Right ventricle myocardium superior (tissue), 1 donor: ENCODE data around the gene USP38. TPM values are rescaled to one million over a fixed set of nuclear protein-coding genes. Genes with fewer than 3 reads are reported as not detected.
A peak's percentile ranks its signal among the peaks of the same experiment; 100 is the strongest.
"Not testable (repeated sequence)": the region's sequence is repeated elsewhere in the genome, so short reads cannot be mapped to it uniquely, and the experiment has no call there.

Experiments
- ATAC-seq: fragments of 200-7000 bp; cut with Tn5 transposase; one replicate; pipeline ENCODE4 v1.9.1; 2020; ENCODE audit warnings: mild to moderate bottlenecking; ENCODE audit not compliant: poor library complexity
- DNase-seq: peaks from one replicate; pipeline ENCODE4 v3.0.0-alpha.2; 2020
- intact Hi-C: fragments of 100-400 bp; cut with DNase I; formaldehyde crosslinking; loops from one replicate; pipeline ENCODE4 v1.11.2; 2022
- total RNA-seq: library from RNA; stranded (reverse); fragmentation: NEBNext Ultra II Directional; extraction: Animal tissue kit (Norgen Biotek cat#: 25700); gene quantifications from one replicate; pipeline ENCODE4 v1.2.1, GENCODE V29; 2021
- donor health status: DM: no; HTN: yes; CAD: no; lungs with severe emphysema.

Gene USP38
- total RNA-seq, 1 donor from 2014 or later: 18.6 TPM

DNA sequence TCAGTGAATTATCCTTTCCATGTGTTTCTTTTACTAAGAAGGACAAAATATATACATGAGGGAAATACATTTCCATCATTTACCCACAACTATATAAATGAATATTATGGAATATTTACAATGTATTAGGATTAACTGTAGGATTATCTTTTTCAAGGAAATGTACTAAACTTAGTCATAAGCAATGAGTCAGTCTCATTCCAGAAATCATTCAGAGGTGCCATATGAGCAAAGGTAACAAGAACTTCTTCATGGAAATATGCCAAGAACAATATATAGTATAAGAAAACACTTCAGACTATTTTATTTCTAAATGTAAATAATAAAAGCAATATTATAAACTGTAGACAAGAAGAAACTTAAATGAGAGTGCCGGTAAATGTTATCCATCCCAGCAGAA, 67.1 kb downstream of the USP38 start:
- DNase-seq (no peak), ATAC-seq (no peak)
- intact Hi-C loops: no loop called here

DNA sequence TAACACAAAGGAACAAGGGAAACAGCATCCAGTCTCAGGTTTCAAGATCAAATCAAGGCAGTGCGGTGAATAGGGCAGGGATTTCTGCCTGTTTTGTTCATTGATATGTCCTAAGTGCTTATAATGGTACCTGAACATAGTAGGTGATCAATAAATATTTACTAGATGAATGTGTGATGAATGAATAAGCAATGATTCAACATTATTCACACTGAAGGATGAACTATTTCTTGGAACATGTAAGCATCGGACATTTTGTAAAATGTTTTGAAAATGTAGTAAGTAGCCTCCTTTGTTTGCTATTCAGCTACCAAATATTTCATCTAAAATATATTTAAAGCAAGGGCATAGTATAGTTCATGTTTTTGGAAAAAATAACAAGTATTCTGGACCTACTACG, 67.8 kb downstream of the USP38 start:
- ATAC-seq (no peak), DNase-seq (no peak)
- intact Hi-C loops: no loop called here

DNA sequence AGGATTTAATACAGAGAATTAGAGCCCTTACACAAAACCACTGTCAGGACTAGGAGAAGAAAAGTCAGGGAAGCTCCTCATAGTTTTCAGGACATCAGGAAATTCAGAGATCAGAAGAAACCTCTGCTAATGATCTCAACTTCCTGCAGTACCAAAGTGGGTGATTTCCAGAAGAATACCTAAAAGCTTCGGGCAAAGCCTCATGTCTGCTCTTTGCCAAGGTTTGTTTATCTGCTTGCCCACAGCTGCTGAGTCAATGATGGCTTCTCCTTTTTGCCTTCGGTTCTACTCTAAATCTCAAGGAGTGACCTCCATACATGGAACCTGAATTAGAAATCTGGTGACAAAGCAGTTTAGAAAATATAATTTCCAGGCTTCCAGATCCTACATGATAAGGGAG, 68.4 kb downstream of the USP38 start:
- no peak for DNase-seq
- intact Hi-C loops: no loop called here
- no peak for ATAC-seq

DNA sequence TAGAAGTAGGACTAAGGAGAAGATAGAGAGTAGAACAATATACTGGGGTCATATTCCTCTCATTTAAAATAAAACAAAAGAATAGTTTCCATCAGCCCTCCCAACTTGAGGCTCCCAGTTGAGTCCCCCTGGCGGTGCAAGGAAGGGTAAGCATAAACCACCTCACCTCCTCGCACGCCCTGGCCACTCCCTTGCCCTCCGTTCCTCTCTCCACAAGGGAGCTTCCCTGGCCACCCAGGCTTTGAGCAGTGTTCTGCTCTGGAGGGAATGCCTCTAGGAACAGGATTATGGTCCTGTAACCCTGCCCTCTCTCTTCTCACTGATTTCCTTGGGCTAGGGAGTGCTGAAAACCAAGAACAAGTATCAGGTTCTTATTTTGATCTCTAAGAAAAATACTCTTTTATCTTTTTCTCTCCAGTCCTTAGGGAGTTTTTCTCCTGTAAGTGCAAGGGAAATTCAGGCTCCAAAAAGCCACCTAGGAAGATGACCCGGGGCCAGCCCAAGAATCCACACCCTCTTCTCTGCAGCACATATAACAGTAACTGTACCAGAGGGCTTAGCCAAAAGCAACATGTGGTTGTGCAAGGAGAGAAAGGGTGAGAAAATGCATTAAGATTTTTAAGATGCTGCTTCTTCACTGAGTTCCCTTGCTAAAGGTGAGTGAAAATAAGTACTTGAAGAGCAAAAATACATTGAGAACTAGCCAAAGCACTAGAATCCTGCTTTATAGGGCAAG, 69.9 kb downstream of the USP38 start:
- no peak for ATAC-seq
- intact Hi-C loops: no loop called here

DNA sequence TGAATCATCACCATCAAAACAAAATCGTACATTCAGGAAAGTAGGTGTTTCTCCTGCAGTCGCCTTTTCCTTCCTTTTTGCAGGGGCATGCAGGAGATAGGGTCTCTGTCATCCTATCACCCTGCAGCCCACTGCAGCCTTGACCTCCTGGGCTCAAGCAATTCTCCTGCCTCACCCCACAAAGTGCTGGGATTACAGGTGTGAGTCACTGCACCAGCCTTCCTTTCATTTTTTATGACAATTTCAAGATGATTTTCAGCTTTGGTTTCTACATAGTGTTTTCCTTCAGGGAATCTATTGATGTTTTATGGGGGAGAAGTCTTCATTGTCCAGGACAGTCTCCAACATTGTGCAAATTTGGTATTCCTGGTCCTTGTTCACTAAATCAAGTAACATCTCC, 71.7 kb downstream of the USP38 start:
- intact Hi-C loops: no loop called here
- ATAC-seq (no peak), DNase-seq (no peak)

More for the DNA sequence above, 69.9 kb downstream of the USP38 start:
- no peak for DNase-seq

DNA sequence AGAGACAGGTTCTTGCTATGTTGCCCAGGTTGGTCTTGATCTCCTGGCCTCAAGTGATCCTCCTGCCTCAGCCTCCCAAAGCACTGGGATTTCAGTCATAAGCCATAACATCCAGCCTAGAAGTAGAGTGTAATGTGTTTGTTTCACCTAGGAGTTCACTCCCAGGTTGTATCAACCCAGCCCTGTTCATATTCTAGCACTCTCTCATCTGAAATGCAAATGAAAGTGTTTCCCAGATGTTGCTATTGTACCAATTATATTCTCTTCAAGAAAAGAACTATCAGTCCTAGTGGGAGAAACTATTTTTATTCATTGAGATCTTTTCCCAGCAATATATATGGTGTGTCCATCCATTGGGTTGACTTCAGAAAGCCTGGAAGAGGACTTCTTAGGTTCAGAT, 72.6 kb downstream of the USP38 start:
- DNase-seq: no peak
- intact Hi-C loops: no loop called here
- no peak for ATAC-seq

DNA sequence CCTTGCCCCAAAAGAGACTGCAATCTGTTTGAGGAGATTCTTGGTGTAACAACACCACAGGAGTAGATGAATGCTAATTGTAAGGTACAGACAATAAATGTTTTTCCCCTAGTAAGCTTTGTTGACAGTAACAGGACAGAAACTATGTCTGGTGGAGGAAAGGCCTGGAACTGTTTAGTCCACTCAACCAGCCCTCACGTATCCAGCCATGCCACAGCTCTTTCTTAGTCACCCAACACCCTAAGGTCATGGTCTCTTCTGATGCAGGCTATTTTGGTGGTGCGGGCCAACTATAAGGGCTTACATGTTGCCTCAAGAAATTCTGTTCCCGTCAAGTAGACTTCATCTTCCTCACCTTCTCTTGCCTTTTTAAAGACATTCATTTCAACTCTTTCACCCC, 76.0 kb downstream of the USP38 start:
- ATAC-seq (no peak), DNase-seq (no peak)
- intact Hi-C loops: no loop called here

DNA sequence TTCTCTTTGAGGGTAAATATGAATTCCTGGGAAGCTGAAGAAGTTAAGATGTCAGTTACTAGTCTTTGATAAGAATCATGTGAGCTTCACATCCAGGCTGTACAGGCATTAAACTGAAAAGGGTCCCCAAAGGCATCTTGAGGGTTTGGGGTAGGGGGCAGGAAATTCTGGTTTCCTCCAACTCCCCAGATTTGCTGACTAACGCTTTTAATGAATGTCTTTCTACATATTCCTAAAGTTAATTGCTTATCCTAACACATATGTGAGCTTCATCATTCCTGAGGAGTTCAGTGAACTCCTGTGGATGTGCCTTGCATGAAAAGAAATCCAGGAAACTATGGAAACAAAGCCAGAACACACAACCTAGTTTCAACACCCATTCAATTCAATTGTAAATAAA, 78.1 kb downstream of the USP38 start:
- ATAC-seq (no peak), DNase-seq (no peak)
- intact Hi-C loops: no loop called here

DNA sequence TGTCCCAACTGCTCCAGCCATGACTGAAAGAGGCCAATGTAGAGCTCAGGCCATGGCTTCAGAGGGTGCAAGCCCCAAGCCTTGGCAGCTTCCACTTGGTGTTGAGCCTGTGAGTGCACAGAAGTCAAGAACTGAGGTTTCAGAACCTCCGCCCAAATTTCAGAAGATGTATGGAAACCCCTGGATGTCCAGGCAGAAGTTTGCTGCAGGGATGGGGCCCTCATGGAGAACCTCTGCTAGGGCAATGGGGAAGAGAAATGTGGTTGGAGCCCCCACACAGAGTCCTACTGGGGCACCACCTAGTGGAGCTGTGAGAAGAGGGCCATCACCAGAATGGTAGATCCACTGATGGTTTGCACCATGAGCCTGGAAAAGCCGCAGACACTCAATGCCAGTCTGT, 83.0 kb downstream of the USP38 start:
- DNase-seq, ATAC-seq, intact Hi-C loops: not testable (repeated sequence)

DNA sequence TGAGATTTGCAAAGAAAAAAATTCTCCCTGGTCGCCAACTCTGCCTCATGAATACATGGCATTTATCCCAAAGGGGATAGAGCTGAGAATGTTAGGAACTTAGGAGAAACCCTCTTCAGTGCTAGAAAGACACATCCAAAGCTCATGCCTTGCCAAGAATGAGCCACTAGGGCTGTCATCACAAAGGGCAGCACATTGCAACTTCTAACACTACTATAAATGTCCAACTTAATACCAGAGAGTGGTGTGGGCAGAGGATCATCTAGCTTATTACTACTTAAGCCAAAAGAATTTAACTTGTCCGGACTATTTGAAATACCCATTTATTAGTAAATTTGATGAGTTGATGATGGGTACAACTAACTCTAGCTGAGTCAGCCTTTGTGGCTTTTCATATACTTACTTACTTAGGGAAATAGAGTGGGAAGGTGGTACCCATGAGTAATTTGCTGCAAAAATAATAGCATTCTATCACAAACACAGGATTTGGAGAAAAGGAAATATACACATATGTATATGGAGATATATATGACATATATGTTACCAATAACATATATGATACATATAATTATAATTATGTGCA, 85.6 kb downstream of the USP38 start:
- DNase-seq (no peak), ATAC-seq (peak; percentile 87)
- intact Hi-C loops: no loop called here

Other genes with a start within 250 kb of the USP38 start
- 72.5 TPM for gene GAB1, start 152.0 kb downstream of the USP38 start, total RNA-seq